ENCODE measurements around the gene FTH1.

FTH1 gene

GRCh38 chr11:61947486-61948210 is 19.8 kb downstream of the FTH1 start:
- FAIRE-seq, result peak; percentile 34

- no peak for FAIRE-seq
These were observed 20.5 kb downstream of the FTH1 start for GRCh38 chr11:61946894-61947293.

GRCh38 chr11:61945191-61945590 is 22.2 kb downstream of the FTH1 start:
- no peak for FAIRE-seq

- no peak for FAIRE-seq
These were observed 27.0 kb downstream of the FTH1 start for GRCh38 chr11:61940466-61940865.

GRCh38 chr11:61935861-61936260 is 31.6 kb downstream of the FTH1 start:
- FAIRE-seq, result no peak

- FAIRE-seq, result no peak
These were observed 36.5 kb downstream of the FTH1 start for GRCh38 chr11:61930933-61931332.

- no peak for FAIRE-seq
These were observed 38.8 kb downstream of the FTH1 start for GRCh38 chr11:61928606-61929005.

GRCh38 chr11:61927501-61927900 is 39.9 kb downstream of the FTH1 start:
- FAIRE-seq, result no peak

- no peak for FAIRE-seq
These were observed 41.2 kb downstream of the FTH1 start for GRCh38 chr11:61926235-61926634.

- no peak for FAIRE-seq
These were observed 41.7 kb downstream of the FTH1 start for GRCh38 chr11:61925736-61926135.

- FAIRE-seq, result no peak
These were observed 43.4 kb downstream of the FTH1 start for GRCh38 chr11:61924064-61924455.

GRCh38 chr11:61923166-61924063 is 44.0 kb downstream of the FTH1 start:
- no peak for FAIRE-seq

GRCh38 chr11:61922539-61922938 is 44.9 kb downstream of the FTH1 start:
- no peak for FAIRE-seq

GRCh38 chr11:61921446-61921845 is 46.0 kb downstream of the FTH1 start:
- no peak for FAIRE-seq

GRCh38 chr11:61919705-61920631 is 47.5 kb downstream of the FTH1 start:
- FAIRE-seq, result no peak

- FAIRE-seq, result no peak
These were observed 48.3 kb downstream of the FTH1 start for GRCh38 chr11:61918938-61919704.

- FAIRE-seq, result no peak
These were observed 49.0 kb downstream of the FTH1 start for GRCh38 chr11:61918251-61918937.

- FAIRE-seq, result no peak
These were observed 49.9 kb downstream of the FTH1 start, which contains the start of gene RAB3IL1 for GRCh38 chr11:61917334-61918109. TSS of gene RAB3IL1 (minus strand) at chr11:61917566. CDS start at chr11:61917367, 199 bp downstream.

- no peak for FAIRE-seq
These were observed 50.6 kb downstream of the FTH1 start for GRCh38 chr11:61916737-61917333.

Measured in TTC549 (cell line).